ENCODE measurements around the gene CSNK1E.

CSNK1E gene

GRCh38 chr22:38247713-38248112 is 69.5 kb downstream of the CSNK1E start:
- no peak for DNase-seq

- no peak for DNase-seq
Observed at GRCh38 chr22:38246692-38247091, 70.5 kb downstream of the CSNK1E start.

DNA sequence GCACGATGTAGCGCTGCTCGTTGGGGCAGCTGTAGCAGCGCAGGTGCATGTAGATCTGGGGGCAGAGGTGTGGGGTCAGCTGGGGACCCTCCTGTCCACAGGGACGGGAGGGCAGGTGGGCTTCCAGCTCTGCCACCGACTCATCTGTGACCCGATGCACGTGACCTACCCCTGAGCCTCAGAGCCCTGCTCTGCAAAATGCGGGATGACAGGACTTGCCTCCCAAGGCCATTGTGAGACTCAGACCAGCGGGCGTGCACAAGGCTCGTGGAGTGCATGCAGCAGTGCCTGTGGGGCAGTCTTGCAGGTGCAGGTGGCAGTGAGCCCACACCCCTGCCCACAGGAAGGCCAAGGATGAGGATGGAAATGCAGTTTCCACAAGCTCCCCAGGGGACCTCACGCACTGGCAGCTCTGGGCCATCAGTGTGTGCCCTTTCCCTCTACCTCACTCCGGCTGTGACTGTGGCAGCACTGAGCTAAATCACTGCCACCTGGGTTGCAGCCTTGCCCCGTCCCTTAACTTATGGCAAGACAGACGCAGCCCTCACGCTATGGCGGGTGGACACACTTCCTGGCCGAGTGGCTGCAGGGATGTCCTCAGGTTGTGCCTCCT is 71.1 kb downstream of the CSNK1E start:
- no peak for DNase-seq

- no peak for DNase-seq
Observed at GRCh38 chr22:38244106-38244505, 73.1 kb downstream of the CSNK1E start.

DNA sequence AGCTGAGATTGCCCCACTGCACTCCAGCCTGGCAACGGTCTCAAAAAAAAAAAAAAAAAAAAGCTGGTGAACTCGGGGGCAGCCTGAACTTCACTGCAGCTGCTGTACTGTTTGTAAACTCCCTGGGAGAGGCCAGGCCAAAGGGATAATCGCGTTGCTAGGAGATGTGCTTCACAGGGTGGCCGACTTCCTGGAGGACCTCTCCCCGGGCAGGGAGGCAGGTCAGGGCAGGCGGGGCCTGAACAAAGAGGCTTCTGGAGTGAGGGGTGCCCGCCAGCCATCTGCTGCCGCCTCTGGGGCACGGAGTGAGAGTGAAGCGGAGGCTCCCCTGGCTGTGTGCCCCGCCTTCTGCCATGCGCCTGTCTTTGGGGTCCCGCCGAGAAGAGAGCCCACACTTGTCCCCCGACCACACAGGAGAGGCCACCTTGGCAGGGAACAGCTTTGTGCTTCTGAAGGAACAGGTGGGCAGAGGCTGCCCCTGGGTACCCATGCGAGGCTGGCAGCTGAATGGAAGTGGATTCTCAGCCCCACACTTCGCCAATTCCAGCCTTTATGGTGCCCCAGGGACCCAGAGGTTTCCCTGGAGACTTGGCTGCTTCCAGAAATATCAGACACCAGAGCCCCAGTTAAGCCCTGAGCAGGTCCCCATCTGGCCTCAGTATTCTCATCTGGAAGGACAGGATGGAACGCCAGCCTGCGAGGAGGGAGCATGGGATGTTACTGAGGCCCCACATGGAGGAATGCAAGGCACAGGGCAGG is 74.0 kb downstream of the CSNK1E start:
- no peak for DNase-seq

DNA sequence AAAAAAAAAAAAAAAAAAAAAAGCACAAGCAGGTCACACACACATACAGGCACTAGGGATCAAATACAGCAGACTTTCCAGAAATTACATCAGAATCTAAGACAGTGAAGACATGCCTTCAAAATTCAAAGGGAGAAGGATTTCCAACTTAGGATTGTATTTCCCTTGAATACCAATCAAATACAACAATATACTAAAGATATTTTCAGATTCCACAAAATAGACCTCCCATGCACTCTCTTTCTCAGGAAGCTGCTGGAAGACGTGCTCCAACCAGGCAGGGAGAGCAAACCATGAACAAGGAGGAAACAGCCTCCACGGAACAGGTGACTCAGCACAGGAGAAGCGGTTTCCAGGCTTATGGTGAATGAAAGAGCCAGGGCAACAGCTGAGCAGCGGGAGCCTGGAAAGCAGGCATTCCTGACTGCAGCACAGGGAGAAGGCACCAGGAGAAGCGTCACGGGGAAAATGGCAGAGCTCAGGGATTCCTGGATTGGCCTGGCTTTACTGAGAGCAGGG is 76.4 kb downstream of the CSNK1E start:
- peak; percentile 49 for DNase-seq
